PC-9 (cell line): ENCODE data around the gene SRGAP1. TPM values are rescaled to one million over a fixed set of nuclear protein-coding genes. Genes with fewer than 3 reads are reported as not detected.

Source experiments
- BruUV-seq: library from RNA; stranded (reverse); fragments of 400-500 nt; replicated peaks from 2 replicates; lab custom pipeline; 2021; lab: Mats Ljungman, UMichigan
- CTCF ChIA-PET: fragments of 300-600 bp; sonication (Branson Sonifier 250); formaldehyde crosslinking; loops from one replicate; lab custom pipeline; 2022; ENCODE audit warnings: antibody characterized with exemption; lab: Charles Lee
- POLR2A ChIA-PET: fragments of 300-600 bp; sonication (Branson Sonifier 250); formaldehyde crosslinking; loops from one replicate; lab custom pipeline; 2022; ENCODE audit warnings: antibody characterized with exemption; ENCODE audit not compliant: unreplicated experiment; lab: Charles Lee
- DNase-seq, 2 experiments: peaks; one replicate each; pipeline versions ENCODE4 v3.0.0 to v3.0.0-alpha.2; 2015 to 2022; ENCODE audit warnings: mixed read lengths in 1 of 2
- H2AFZ ChIP-seq: fragments of 200-600 bp; sonication (generic); 2 replicates; pipeline ENCODE4 v1.8.1; 2017; ENCODE audit warnings: antibody characterized with exemption
- H3F3A ChIP-seq: fragments of 200-600 bp; sonication (generic); 2 replicates; pipeline ENCODE4 v1.8.1; 2017; ENCODE audit warnings: antibody characterized with exemption, mild to moderate bottlenecking, low read depth; ENCODE audit not compliant: insufficient read depth
- H3K27ac ChIP-seq: fragments of 200-600 bp; sonication (generic); 2 replicates; pipeline ENCODE4 v1.6.1; 2016; ENCODE audit warnings: mixed run types
- H3K27me3 ChIP-seq: fragments of 200-600 bp; sonication (generic); 2 replicates; pipeline ENCODE4 v1.6.1; 2016; ENCODE audit warnings: low read depth, mixed run types; ENCODE audit not compliant: insufficient read depth
- H3K36me3 ChIP-seq: fragments of 200-600 bp; sonication (generic); 2 replicates; pipeline ENCODE4 v1.6.1; 2016; ENCODE audit warnings: low read depth, mixed run types
- H3K4me1 ChIP-seq: fragments of 200-600 bp; sonication (generic); replicated peaks from 2 replicates; pipeline ENCODE4 v1.6.1; 2016; ENCODE audit warnings: mixed run types; ENCODE audit not compliant: insufficient read depth
- H3K4me2 ChIP-seq: fragments of 200-600 bp; sonication (generic); 2 replicates; pipeline ENCODE4 v1.6.1; 2017; ENCODE audit warnings: mixed run types
- H3K4me3 ChIP-seq: fragments of 200-600 bp; sonication (generic); 2 replicates; pipeline ENCODE4 v1.6.1; 2016; ENCODE audit warnings: mixed run types
- H3K79me2 ChIP-seq: fragments of 200-600 bp; sonication (generic); 2 replicates; pipeline ENCODE4 v1.6.1; 2017; ENCODE audit warnings: low read depth, mixed run types
- H3K9me2 ChIP-seq: fragments of 200-600 bp; sonication (generic); 2 replicates; pipeline ENCODE4 v1.8.1; 2017; ENCODE audit warnings: mild to moderate bottlenecking; ENCODE audit not compliant: insufficient read depth
- H3K9me3 ChIP-seq: fragments of 200-600 bp; sonication (generic); 2 replicates; pipeline ENCODE4 v1.8.1; 2016; ENCODE audit warnings: low read depth; ENCODE audit not compliant: insufficient read depth
- H4K20me1 ChIP-seq: fragments of 200-600 bp; sonication (generic); 2 replicates; pipeline ENCODE4 v1.8.1; 2017; ENCODE audit not compliant: insufficient read depth
- CTCF ChIP-seq: fragments of 200-600 bp; sonication (generic); conservative IDR thresholded peaks from 2 replicates; pipeline ENCODE4 v1.6.1; 2017; ENCODE audit warnings: mixed run types, antibody characterized with exemption, mild to moderate bottlenecking, moderate library complexity
- EZH2 ChIP-seq: fragments of 200-600 bp; sonication (generic); IDR thresholded peaks from 2 replicates; pipeline ENCODE4 v1.8.0; 2017; ENCODE audit warnings: antibody characterized with exemption, low read depth
- intact Hi-C: fragments of 100-400 bp; cut with micrococcal nuclease; formaldehyde crosslinking; loops from one replicate; pipeline ENCODE4 v1.10.0; 2022; ENCODE audit not compliant: unreplicated experiment
- total RNA-seq: library from RNA; stranded (reverse); gene quantifications from 2 replicates; pipeline ENCODE4 v1.2.3, GENCODE V29; 2021

SRGAP1 gene
- total RNA-seq, 1 experiment from 2014 or later = 24.5 TPM

- intact Hi-C loops = no loop called here
- H3K4me3 ChIP-seq = no peak overlapping the region
- ChIA-PET CTCF (no interaction called here), POLR2A (interaction anchor here (0.7 kb wide), 1 partner anchor 137 kb away, joined by 3 read pairs; no protein-coding TSS in a partner anchor)
- H3K9me3 ChIP-seq = no peaks in the 10 kb centered on the region
- TF ChIP-seq CTCF = no peak
- no peak for TF ChIP-seq EZH2
- H2AFZ ChIP-seq = no peak overlapping the region
- DNase-seq = no peak
- peaks cover 19% of the 10 kb centered on the region; the same call in 1 of the 2 replicates for H3K36me3 ChIP-seq
- no peak overlapping the region for H3K4me2 ChIP-seq
- no peak overlapping the region for H3K27ac ChIP-seq
- H3K9me2 ChIP-seq = peaks cover 5% of the 10 kb centered on the region; the same call in 1 of the 2 replicates
- BruUV-seq = no TSS peak
- H3F3A ChIP-seq = peaks cover 11% of the 10 kb centered on the region
- no peaks in the 10 kb centered on the region for H3K4me1 ChIP-seq
- no peaks in the 10 kb centered on the region for H4K20me1 ChIP-seq
- no peaks in the 10 kb centered on the region for H3K79me2 ChIP-seq
- H3K27me3 ChIP-seq = no peaks in the 10 kb centered on the region
Measured at GRCh38 chr12:64058541-64059265, 214.2 kb downstream of the SRGAP1 start.

- Histone ChIP-seq H3F3A (peaks cover 11% of the 10 kb centered on the region), H3K27ac (no peak overlapping the region), H3K4me3 (no peak overlapping the region), H2AFZ (no peak overlapping the region), H4K20me1 (no peaks in the 10 kb centered on the region), H3K79me2 (no peaks in the 10 kb centered on the region), H3K27me3 (no peaks in the 10 kb centered on the region), H3K9me2 (peaks cover 5% of the 10 kb centered on the region; the same call in 1 of the 2 replicates), H3K36me3 (peaks cover 19% of the 10 kb centered on the region; the same call in 1 of the 2 replicates), H3K9me3 (no peaks in the 10 kb centered on the region), H3K4me1 (no peaks in the 10 kb centered on the region), H3K4me2 (no peak overlapping the region)
- BruUV-seq = no TSS peak
- no peak for TF ChIP-seq CTCF
- TF ChIP-seq EZH2 = no peak
- DNase-seq = no peak
- intact Hi-C loops = no loop called here
- ChIA-PET CTCF (no interaction called here), POLR2A (no interaction called here)
Measured at GRCh38 chr12:64059685-64060084, 215.2 kb downstream of the SRGAP1 start.

- Histone ChIP-seq H3K4me1 (no peaks in the 10 kb centered on the region), H3K36me3 (peaks cover 32% of the 10 kb centered on the region), H3K4me3 (no peak overlapping the region), H3K9me2 (peaks cover 5% of the 10 kb centered on the region; the same call in 1 of the 2 replicates), H3F3A (peaks cover 11% of the 10 kb centered on the region), H2AFZ (no peak overlapping the region), H3K27ac (no peak overlapping the region; the same call in 1 of the 2 replicates), H4K20me1 (no peaks in the 10 kb centered on the region), H3K4me2 (no peak overlapping the region), H3K27me3 (no peaks in the 10 kb centered on the region), H3K79me2 (no peaks in the 10 kb centered on the region), H3K9me3 (no peaks in the 10 kb centered on the region)
- BruUV-seq = no TSS peak
- ChIA-PET CTCF (no interaction called here), POLR2A (interaction anchor here (0.6 kb wide), 1 partner anchor 49 kb away, joined by 4 read pairs; no protein-coding TSS in a partner anchor)
- intact Hi-C loops = no loop called here
- DNase-seq = no peak
- TF ChIP-seq EZH2 (no peak), CTCF (no peak)
Measured at GRCh38 chr12:64061868-64062375, 217.4 kb downstream of the SRGAP1 start.
